OCI-LY1 (cell line): ENCODE data around the gene ESYT2.

Source experiments
- H2AFZ ChIP-seq: fragments of 200-600 bp; sonication (generic), shearing (Covaris generic); 2 replicates; pipeline ENCODE4 v1.6.0; 2014; ENCODE audit warnings: antibody characterized with exemption, mild to moderate bottlenecking, low read length
- H3F3A ChIP-seq: fragments of 200-600 bp; sonication (generic), shearing (Covaris generic); 2 replicates; pipeline ENCODE4 v1.6.0; 2014; ENCODE audit warnings: mild to moderate bottlenecking, antibody characterized with exemption, low read length, moderate library complexity; ENCODE audit not compliant: insufficient read depth
- H3K27ac ChIP-seq: fragments of 200-600 bp; sonication (generic); 2 replicates; pipeline ENCODE4 v1.5.1; 2014; ENCODE audit warnings: low read length, mixed run types, mild to moderate bottlenecking, low read depth; ENCODE audit not compliant: poor library complexity, severe bottlenecking
- H3K27me3 ChIP-seq: fragments of 200-600 bp; sonication (generic); 2 replicates; pipeline ENCODE4 v1.6.0; 2014; ENCODE audit warnings: antibody characterized with exemption, mild to moderate bottlenecking, low read length, moderate library complexity; ENCODE audit not compliant: insufficient read depth
- H3K36me3 ChIP-seq: fragments of 200-600 bp; sonication (generic); 2 replicates; pipeline ENCODE4 v1.6.1; 2014; ENCODE audit warnings: mild to moderate bottlenecking, antibody characterized with exemption, low read length, moderate library complexity, mixed read lengths; ENCODE audit not compliant: insufficient read depth
- H3K4me1 ChIP-seq: fragments of 200-600 bp; sonication (generic); 2 replicates; pipeline ENCODE4 v1.5.1; 2014; ENCODE audit warnings: mild to moderate bottlenecking, low read length, moderate library complexity; ENCODE audit not compliant: insufficient read depth, severe bottlenecking
- H3K4me2 ChIP-seq: fragments of 200-600 bp; sonication (generic), shearing (Covaris generic); 2 replicates; pipeline ENCODE4 v1.6.1; 2014; ENCODE audit warnings: low read length
- H3K4me3 ChIP-seq: fragments of 200-600 bp; sonication (generic); 2 replicates; pipeline ENCODE4 v1.5.1; 2014; ENCODE audit warnings: low read length, low read depth, mild to moderate bottlenecking, mixed read lengths; ENCODE audit not compliant: poor library complexity, severe bottlenecking
- H3K79me2 ChIP-seq: fragments of 200-600 bp; shearing (Covaris generic); 2 replicates; pipeline ENCODE4 v1.6.1; 2016; ENCODE audit warnings: mixed run types, low read length, mixed read lengths; ENCODE audit not compliant: insufficient read depth
- H3K9ac ChIP-seq: fragments of 200-600 bp; sonication (generic), shearing (Covaris generic); 2 replicates; pipeline ENCODE4 v1.6.1; 2014; ENCODE audit warnings: mild to moderate bottlenecking, low read length, mixed read lengths
- H3K9me2 ChIP-seq: fragments of 200-600 bp; sonication (generic), shearing (Covaris generic); 2 replicates; pipeline ENCODE4 v1.6.1; 2014; ENCODE audit warnings: low read depth, mild to moderate bottlenecking, low read length, mixed read lengths
- H3K9me3 ChIP-seq: fragments of 200-600 bp; shearing (Covaris generic); 2 replicates; pipeline ENCODE4 v1.6.1; 2014; ENCODE audit warnings: low read length, mixed read lengths
- H4K20me1 ChIP-seq: fragments of 200-600 bp; sonication (generic), shearing (Covaris generic); 2 replicates; pipeline ENCODE4 v1.6.0; 2016; ENCODE audit warnings: mild to moderate bottlenecking, low read length; ENCODE audit not compliant: insufficient read depth
- EZH2 ChIP-seq: fragments of 200-600 bp; sonication (generic), shearing (Covaris generic); IDR thresholded peaks from 2 replicates; pipeline ENCODE4 v1.8.0; 2017; ENCODE audit warnings: borderline replicate concordance, mixed run types, mild to moderate bottlenecking, antibody characterized with exemption, low read length, moderate library complexity, mixed read lengths
- TF ChIP-seq, protein P1 (sequence below): fragments of 200-600 bp; sonication (generic), shearing (Covaris generic); IDR thresholded peaks from 2 replicates; pipeline ENCODE4 v1.5.1; 2017; ENCODE audit warnings: mild to moderate bottlenecking, antibody characterized with exemption, low read length, moderate library complexity, mixed read lengths

Gene ESYT2

DNA sequence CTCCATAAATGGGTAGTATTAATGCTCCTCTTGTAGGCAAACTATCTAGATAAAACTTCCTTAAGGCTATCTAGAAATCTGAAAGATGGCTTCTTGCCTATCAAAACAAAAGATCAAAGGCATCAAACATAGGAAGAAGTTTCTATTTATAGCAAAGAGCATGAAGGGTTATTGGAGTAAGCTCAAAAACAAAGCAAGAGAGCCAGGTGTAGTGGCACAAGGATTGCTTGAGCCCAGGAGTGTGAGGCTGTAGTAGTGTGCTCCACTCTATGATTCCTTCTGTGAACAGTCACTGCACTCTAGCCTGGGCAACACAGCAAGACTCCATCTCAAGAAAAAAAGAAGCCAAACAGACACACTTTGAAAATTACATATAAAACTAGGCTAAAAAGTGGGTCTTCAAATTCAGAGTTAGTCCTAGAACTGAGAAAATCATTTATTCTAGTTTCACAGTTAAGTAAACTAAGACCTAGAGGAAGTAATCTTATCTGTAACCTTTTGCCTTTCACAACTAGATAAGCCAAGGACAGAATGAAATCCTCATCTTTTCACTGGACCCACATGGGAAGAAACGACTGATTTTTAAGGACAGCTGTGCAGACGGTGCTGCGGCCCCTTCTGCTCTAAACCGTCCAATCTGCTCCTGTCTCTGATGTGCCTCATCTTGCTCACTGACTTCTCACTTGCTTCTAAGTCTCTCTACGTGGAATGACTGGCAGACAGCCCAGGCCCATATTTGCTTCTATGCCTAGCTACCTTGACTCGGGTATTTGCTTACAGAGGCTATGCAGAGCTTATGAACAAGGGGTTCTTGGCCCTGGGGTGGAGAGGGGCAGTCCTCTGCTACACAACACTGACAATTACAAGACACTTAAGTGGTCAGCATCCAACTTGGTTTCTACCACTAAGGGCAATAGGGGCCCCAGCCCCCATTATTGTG, 50.0 kb downstream of the ESYT2 start:
- H3F3A ChIP-seq, result no peaks in the 10 kb centered on the region
- H4K20me1 ChIP-seq, result no peaks in the 10 kb centered on the region
- H3K9me3 ChIP-seq, result no peaks in the 10 kb centered on the region
- H2AFZ ChIP-seq, result no peak overlapping the region
- H3K27me3 ChIP-seq, result no peaks in the 10 kb centered on the region
- H3K9ac ChIP-seq, result no peak overlapping the region
- no peaks in the 10 kb centered on the region for H3K9me2 ChIP-seq
- no peak overlapping the region for H3K4me2 ChIP-seq
- no peaks in the 10 kb centered on the region for H3K4me1 ChIP-seq
- H3K36me3 ChIP-seq, result peaks cover 38% of the 10 kb centered on the region
- TF ChIP-seq, protein P1, sequence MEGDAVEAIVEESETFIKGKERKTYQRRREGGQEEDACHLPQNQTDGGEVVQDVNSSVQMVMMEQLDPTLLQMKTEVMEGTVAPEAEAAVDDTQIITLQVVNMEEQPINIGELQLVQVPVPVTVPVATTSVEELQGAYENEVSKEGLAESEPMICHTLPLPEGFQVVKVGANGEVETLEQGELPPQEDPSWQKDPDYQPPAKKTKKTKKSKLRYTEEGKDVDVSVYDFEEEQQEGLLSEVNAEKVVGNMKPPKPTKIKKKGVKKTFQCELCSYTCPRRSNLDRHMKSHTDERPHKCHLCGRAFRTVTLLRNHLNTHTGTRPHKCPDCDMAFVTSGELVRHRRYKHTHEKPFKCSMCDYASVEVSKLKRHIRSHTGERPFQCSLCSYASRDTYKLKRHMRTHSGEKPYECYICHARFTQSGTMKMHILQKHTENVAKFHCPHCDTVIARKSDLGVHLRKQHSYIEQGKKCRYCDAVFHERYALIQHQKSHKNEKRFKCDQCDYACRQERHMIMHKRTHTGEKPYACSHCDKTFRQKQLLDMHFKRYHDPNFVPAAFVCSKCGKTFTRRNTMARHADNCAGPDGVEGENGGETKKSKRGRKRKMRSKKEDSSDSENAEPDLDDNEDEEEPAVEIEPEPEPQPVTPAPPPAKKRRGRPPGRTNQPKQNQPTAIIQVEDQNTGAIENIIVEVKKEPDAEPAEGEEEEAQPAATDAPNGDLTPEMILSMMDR, result no peak
- TF ChIP-seq EZH2, result no peak
- no peak overlapping the region for H3K27ac ChIP-seq
- no peak overlapping the region for H3K4me3 ChIP-seq
- no peaks in the 10 kb centered on the region for H3K79me2 ChIP-seq

DNA sequence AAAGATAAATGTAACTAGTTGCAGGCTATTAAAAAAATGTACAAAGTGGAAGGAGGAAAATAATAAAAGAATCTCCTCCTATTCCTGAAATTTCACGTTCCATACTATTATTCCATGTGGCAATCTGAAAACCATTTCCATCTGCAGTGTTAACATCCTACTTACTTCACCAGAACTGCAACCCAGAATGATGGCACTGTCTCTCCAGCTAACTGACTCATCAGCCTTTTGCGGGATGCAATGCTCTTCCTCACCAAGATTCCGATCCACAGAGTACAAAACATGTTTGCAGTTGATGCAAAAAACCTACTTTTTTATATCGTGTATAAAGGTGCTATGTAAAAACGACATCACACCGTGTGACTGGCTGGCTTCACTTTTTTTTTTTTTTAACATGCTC, 50.8 kb downstream of the ESYT2 start:
- Histone ChIP-seq H3K36me3 (peaks cover 38% of the 10 kb centered on the region), H4K20me1 (no peaks in the 10 kb centered on the region), H3F3A (no peaks in the 10 kb centered on the region), H3K4me3 (no peak overlapping the region), H3K27ac (no peak overlapping the region), H3K9me3 (no peaks in the 10 kb centered on the region), H3K9me2 (no peaks in the 10 kb centered on the region), H3K79me2 (no peaks in the 10 kb centered on the region), H3K27me3 (no peaks in the 10 kb centered on the region), H3K9ac (no peak overlapping the region), H3K4me2 (no peak overlapping the region), H2AFZ (no peak overlapping the region), H3K4me1 (no peaks in the 10 kb centered on the region)
- TF ChIP-seq, protein P1, result no peak
- no peak for TF ChIP-seq EZH2

DNA sequence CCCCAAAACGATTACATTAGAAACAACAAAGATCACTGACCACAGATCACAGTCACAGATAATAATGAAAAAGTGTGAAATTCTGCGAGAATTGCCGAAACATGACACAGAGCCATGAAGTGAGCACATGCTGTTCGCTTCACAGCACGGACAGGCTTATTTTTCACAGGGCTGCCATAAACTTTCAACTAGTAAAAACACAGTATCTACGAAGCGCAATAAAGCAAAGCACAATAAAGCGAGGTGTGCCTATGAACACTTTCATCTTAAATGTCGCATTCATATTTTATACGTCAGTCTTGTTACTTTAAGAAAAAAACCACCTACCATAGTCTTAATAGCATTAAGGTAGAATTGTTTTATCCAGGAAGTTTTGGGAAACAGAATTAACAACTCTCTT, 51.5 kb downstream of the ESYT2 start:
- no peak overlapping the region for H3K9ac ChIP-seq
- no peaks in the 10 kb centered on the region for H4K20me1 ChIP-seq
- H3K79me2 ChIP-seq, result no peaks in the 10 kb centered on the region
- no peaks in the 10 kb centered on the region for H3K9me2 ChIP-seq
- H3K36me3 ChIP-seq, result peaks cover 38% of the 10 kb centered on the region
- H3K27ac ChIP-seq, result no peak overlapping the region
- H3K4me1 ChIP-seq, result no peaks in the 10 kb centered on the region
- TF ChIP-seq EZH2, result no peak
- TF ChIP-seq, protein P1, result no peak
- H3K4me3 ChIP-seq, result no peak overlapping the region
- no peaks in the 10 kb centered on the region for H3K27me3 ChIP-seq
- no peak overlapping the region for H3K4me2 ChIP-seq
- no peaks in the 10 kb centered on the region for H3K9me3 ChIP-seq
- no peaks in the 10 kb centered on the region for H3F3A ChIP-seq
- no peak overlapping the region for H2AFZ ChIP-seq
